B cell (primary cell): ENCODE measurements around the gene TRIM47. TPM values are rescaled to one million over a fixed set of nuclear protein-coding genes. Genes with fewer than 3 reads are reported as not detected.

Experiments
- ATAC-seq: fragments of 200-7000 bp; cut with Tn5 transposase; one replicate; pipeline ENCODE4 v1.10.0; 2021; ENCODE audit warnings: low read depth, mild to moderate bottlenecking, moderate number of reproducible peaks, moderate library complexity
- CTCF ChIA-PET: fragments of 350-600 bp; sonication (Branson Sonifier 250); formaldehyde crosslinking; loops from one replicate; lab custom pipeline; 2021; ENCODE audit warnings: antibody characterized with exemption, inconsistent platforms; lab: Charles Lee
- POLR2A ChIA-PET: fragments of 350-600 bp; sonication (Branson Sonifier 250); formaldehyde crosslinking; loops from one replicate; lab custom pipeline; 2021; ENCODE audit warnings: antibody characterized with exemption; lab: Charles Lee
- DNase-seq: peaks from one replicate; pipeline ENCODE4 v3.0.0; 2013
- H2AFZ ChIP-seq: 2 replicates; pipeline ENCODE4 v1.6.1; 2012; ENCODE audit warnings: mild to moderate bottlenecking, low read depth, low read length; ENCODE audit not compliant: insufficient read depth, poor library complexity, severe bottlenecking
- H3K27ac ChIP-seq, 2 donors: 1 replicate in 1 of 2; 2 replicates in 1 of 2; pipeline ENCODE4 v1.5.1; 2012 to 2013; ENCODE audit warnings: low read length in 2 of 2, mild to moderate bottlenecking in 2 of 2, moderate library complexity in 1 of 2
- H3K27me3 ChIP-seq, 4 experiments: fragments of 200-600 bp in 1 of 4; sonication (generic) in 1 of 4; replicated peaks in 1 of 4; 1 replicate in 2 of 4; 2 replicates in 2 of 4; pipeline versions ENCODE4 v1.6.1 to v1.7.0; 2013 to 2016; ENCODE audit warnings: low read length in 3 of 4, mild to moderate bottlenecking in 2 of 4, mixed read lengths in 1 of 4, moderate library complexity in 1 of 4; ENCODE audit not compliant: insufficient read depth in 4 of 4, control insufficient read depth in 3 of 4; ENCODE audit errors: control extremely low read depth in 1 of 4
- H3K36me3 ChIP-seq, 2 experiments: replicated peaks in 1 of 2; 1 replicate in 1 of 2; 2 replicates in 1 of 2; pipeline versions ENCODE4 v1.6.1 to v1.7.1; 2013; ENCODE audit warnings: low read length in 1 of 2; ENCODE audit not compliant: insufficient read depth in 2 of 2, control insufficient read depth in 1 of 2; ENCODE audit errors: control extremely low read depth in 1 of 2, extremely low read depth in 1 of 2
- H3K4me1 ChIP-seq, 2 donors: fragments of 200-600 bp in 1 of 2; sonication (generic) in 1 of 2; 1 replicate in 1 of 2; 2 replicates in 1 of 2; pipeline versions ENCODE4 v1.5.1 to v1.6.1; 2013 to 2017; ENCODE audit warnings: low read length in 2 of 2; ENCODE audit not compliant: control insufficient read depth in 2 of 2, insufficient read depth in 2 of 2
- H3K4me2 ChIP-seq: replicated peaks from 2 replicates; pipeline ENCODE3; 2012; ENCODE audit warnings: mild to moderate bottlenecking, low read depth, low read length; ENCODE audit not compliant: poor library complexity, severe bottlenecking
- H3K4me3 ChIP-seq, 5 experiments: fragments of 200-600 bp in 1 of 5; sonication (generic) in 1 of 5; 1 replicate in 3 of 5; 2 replicates in 2 of 5; pipeline versions ENCODE4 v1.5.1 to v1.7.0; 2011 to 2016; ENCODE audit warnings: low read length in 4 of 5, mild to moderate bottlenecking in 4 of 5, low read depth in 2 of 5, control low read depth in 1 of 5, moderate library complexity in 1 of 5; ENCODE audit not compliant: insufficient read depth in 1 of 5; ENCODE audit errors: control extremely low read depth in 1 of 5, extremely low read depth in 1 of 5
- H3K79me2 ChIP-seq: fragments of 200-600 bp; sonication (generic); one replicate; pipeline ENCODE4 v1.6.0; 2016; ENCODE audit warnings: low read length; ENCODE audit not compliant: control insufficient read depth, insufficient read depth
- H3K9ac ChIP-seq: fragments of 200-600 bp; sonication (generic); 2 replicates; pipeline ENCODE4 v1.6.1; 2017; ENCODE audit warnings: mild to moderate bottlenecking, low read length, moderate library complexity
- H3K9me3 ChIP-seq, 3 donors: one replicate each; pipeline versions ENCODE4 v1.6.1 to v1.7.1; 2013; ENCODE audit warnings: low read length in 2 of 3; ENCODE audit not compliant: control insufficient read depth in 2 of 3, insufficient read depth in 1 of 3; ENCODE audit errors: control extremely low read depth in 1 of 3
- H4K20me1 ChIP-seq: 2 replicates; pipeline ENCODE4 v1.6.0; 2012; ENCODE audit warnings: mild to moderate bottlenecking, low read length; ENCODE audit not compliant: insufficient read depth, control insufficient read depth, poor library complexity, severe bottlenecking
- H3K27ac Mint-ChIP-seq: one replicate; pipeline ENCODE4 v1.8.0; 2021; ENCODE audit warnings: mixed read lengths
- H3K27me3 Mint-ChIP-seq: one replicate; pipeline ENCODE4 v1.8.0; 2021; ENCODE audit warnings: mixed read lengths
- H3K4me1 Mint-ChIP-seq: one replicate; pipeline ENCODE4 v1.8.0; 2021; ENCODE audit warnings: mixed read lengths
- H3K4me3 Mint-ChIP-seq: one replicate; pipeline ENCODE4 v1.8.0; 2021; ENCODE audit warnings: mixed read lengths
- H3K9me3 Mint-ChIP-seq: one replicate; pipeline ENCODE4 v1.8.0; 2022; ENCODE audit warnings: mixed read lengths; ENCODE audit not compliant: insufficient read depth
- CTCF ChIP-seq: fragments of 200-600 bp; IDR thresholded peaks from one replicate; pipeline ENCODE4 v1.8.0; 2022; ENCODE audit warnings: antibody characterized with exemption, mild to moderate bottlenecking
- EZH2 ChIP-seq: IDR thresholded peaks from 2 replicates; pipeline ENCODE4 v1.6.1; 2012; ENCODE audit warnings: borderline replicate concordance, low read depth, mild to moderate bottlenecking, moderate library complexity, low read length; ENCODE audit not compliant: insufficient read depth, poor library complexity, severe bottlenecking
- WGBS: methylation state at CpG from one replicate; pipeline ENCODE4 v1.1.5; 2013; ENCODE audit warnings: missing lambda C conversion rate; ENCODE audit not compliant: insufficient coverage; 5-methylcytosine and 5-hydroxymethylcytosine counted together
- intact Hi-C: fragments of 100-400 bp; cut with micrococcal nuclease; formaldehyde crosslinking; loops from one replicate; pipeline ENCODE4 v1.10.0; 2022
- polyA plus RNA-seq: library from polyadenylated mRNA; depleted of rRNA; stranded (reverse); fragments of >200 nt; gene quantifications from 2 replicates; pipeline ENCODE4 v1.2.3, GENCODE V29; 2012
- total RNA-seq, 2 donors: library from RNA; stranded (reverse); fragments of 120-200 nt in 1 of 2; gene quantifications; 1 replicate in 1 of 2; 2 replicates in 1 of 2; pipeline versions ENCODE4 v1.2.3 to v1.2.4, GENCODE V29; 2013 to 2022

The TRIM47 gene
- total and polyA plus RNA-seq, 2 donors (not counting 1 experiment from before 2014, with no cell fraction given), result 6.4 to 8.3 TPM

GRCh38 chr17:75892556-75893224 is 14.3 kb upstream of the TRIM47 start:
- ChIA-PET POLR2A (interaction anchor here (0.6 to 1.0 kb wide), 2 partner anchors 27 to 47 kb away, joined by 3 to 6 read pairs; no protein-coding TSS in a partner anchor), CTCF (interaction anchor here (1.2 to 5.9 kb wide), 2 partner anchors 15 to 16 kb away, joined by 3 to 52 read pairs; partner anchors contain the start of gene TRIM47)
- H3K4me1 Mint-ChIP-seq, result peaks cover 24% of the 10 kb centered on the region
- TF ChIP-seq EZH2, result no peak
- no peak for TF ChIP-seq CTCF
- DNase-seq, result no peak
- H3K27me3 ChIP-seq, result no peaks in the 10 kb centered on the region
- H4K20me1 ChIP-seq, result peaks cover 28% of the 10 kb centered on the region
- peaks cover 24% of the 10 kb centered on the region for H3K79me2 ChIP-seq
- no peak overlapping the region for H3K27ac ChIP-seq
- 94% methylated on average over 16 of the region's 16 CpGs for WGBS
- intact Hi-C loops, result no loop called here
- no peaks in the 10 kb centered on the region for H3K9me3 Mint-ChIP-seq
- H3K27me3 Mint-ChIP-seq, result no peaks in the 10 kb centered on the region
- H2AFZ ChIP-seq, result no peak overlapping the region
- no peak for ATAC-seq
- no peak overlapping the region for H3K27ac Mint-ChIP-seq
- H3K36me3 ChIP-seq, result peaks cover 2 to 12% of the 10 kb centered on the region in 2 experiments
- no peak overlapping the region for H3K9ac ChIP-seq
- H3K4me1 ChIP-seq, result peaks cover 16 to 19% of the 10 kb centered on the region in 2 donors
- H3K4me2 ChIP-seq, result no peak overlapping the region
- no peaks in the 10 kb centered on the region for H3K9me3 ChIP-seq
- no peak overlapping the region for H3K4me3 Mint-ChIP-seq
- H3K4me3 ChIP-seq, result no peak overlapping the region
